ENCODE data around the gene CALN1. TPM values are rescaled to one million over a fixed set of nuclear protein-coding genes. Genes with fewer than 3 reads are reported as not detected.

Gene CALN1
- polyA plus RNA-seq, 1 donor from 2014 or later: 7.8 TPM

- no peaks in the 10 kb centered on the region for H3K36me3 ChIP-seq (ENCODE audit: insufficient read depth, low read length)
- TF ChIP-seq CTCF (IDR thresholded peaks at IDR 0.05; ENCODE audit: poor library complexity, severe bottlenecking) (no peak), EZH2 (IDR thresholded peaks at IDR 0.05; ENCODE audit: borderline replicate concordance, insufficient read depth, low read length, poor library complexity, severe bottlenecking) (no peak)
- H3K79me2 ChIP-seq (replicated peaks; ENCODE audit: insufficient read depth, low read length): no peaks in the 10 kb centered on the region
Measured at GRCh38 chr7:72403458-72404076, 8.6 kb downstream of the CALN1 start.

GRCh38 chr7:72394016-72394415, 18.1 kb downstream of the CALN1 start:
- no peaks in the 10 kb centered on the region for H3K9me2 ChIP-seq (ENCODE audit: insufficient read depth, low read length)
- H3K27me3 ChIP-seq (ENCODE audit: insufficient read depth, low read depth, low read length): no peaks in the 10 kb centered on the region
- no peak overlapping the region for H2AFZ ChIP-seq (ENCODE audit: low read depth, low read length)
- no peaks in the 10 kb centered on the region for H3F3A ChIP-seq (ENCODE audit: insufficient read depth, low read length, poor library complexity, severe bottlenecking)
- H3K9me3 ChIP-seq (ENCODE audit: low read length): no peaks in the 10 kb centered on the region
- H3K9ac ChIP-seq (ENCODE audit: low read length): no peak overlapping the region
- TF ChIP-seq SMC3 (conservative IDR thresholded peaks at IDR 0.05; ENCODE audit: poor library complexity) (no peak), POLR2AphosphoS5 (IDR thresholded peaks at IDR 0.05) (no peak), MXI1 (conservative IDR thresholded peaks at IDR 0.05; ENCODE audit: poor library complexity, severe bottlenecking) (no peak), EZH2 (IDR thresholded peaks at IDR 0.05; ENCODE audit: borderline replicate concordance, insufficient read depth, low read length, poor library complexity, severe bottlenecking) (no peak), RAD21 (conservative IDR thresholded peaks at IDR 0.05) (no peak), REST (IDR thresholded peaks at IDR 0.05; ENCODE audit: borderline replicate concordance) (no peak), CTCF (IDR thresholded peaks at IDR 0.05; ENCODE audit: poor library complexity, severe bottlenecking) (no peak), TAF1 (IDR thresholded peaks at IDR 0.05; ENCODE audit: low read depth) (no peak), EP300 (conservative IDR thresholded peaks at IDR 0.05; ENCODE audit: poor library complexity, severe bottlenecking) (no peak)
- H4K20me1 ChIP-seq (ENCODE audit: insufficient read depth): no peaks in the 10 kb centered on the region
- H3K36me3 ChIP-seq (ENCODE audit: insufficient read depth, low read length): no peaks in the 10 kb centered on the region
- H3K27ac ChIP-seq (ENCODE audit: low read length): no peak overlapping the region
- no peaks in the 10 kb centered on the region for H3K79me2 ChIP-seq (replicated peaks; ENCODE audit: insufficient read depth, low read length)
- no peak overlapping the region for H3K4me3 ChIP-seq (ENCODE audit: low read length)
- H3K4me2 ChIP-seq (ENCODE audit: low read length): no peak overlapping the region

More at GRCh38 chr7:72403458-72404076, 8.6 kb downstream of the CALN1 start:
- Histone ChIP-seq H4K20me1 (ENCODE audit: insufficient read depth) (no peaks in the 10 kb centered on the region), H3K4me3 (ENCODE audit: low read length) (no peak overlapping the region), H3K4me2 (ENCODE audit: low read length) (no peak overlapping the region), H3K9ac (ENCODE audit: low read length) (no peak overlapping the region), H3F3A (ENCODE audit: insufficient read depth, low read length, poor library complexity, severe bottlenecking) (no peaks in the 10 kb centered on the region), H3K27ac (ENCODE audit: low read length) (no peak overlapping the region), H3K9me3 (ENCODE audit: low read length) (no peaks in the 10 kb centered on the region), H3K9me2 (ENCODE audit: insufficient read depth, low read length) (no peaks in the 10 kb centered on the region), H2AFZ (ENCODE audit: low read depth, low read length) (no peak overlapping the region), H3K27me3 (ENCODE audit: insufficient read depth, low read depth, low read length) (no peaks in the 10 kb centered on the region)

Data from neural cell (in vitro differentiated cells).